ENCODE results near the gene VAMP8.
"Not testable (repeated sequence)": the region's sequence is repeated elsewhere in the genome, so short reads cannot be mapped to it uniquely, and the experiment has no call there.

Gene VAMP8

GRCh38 chr2:85600951-85601770 lies 23.8 kb downstream of the VAMP8 start:
- DNase-seq, result no peak

GRCh38 chr2:85601771-85602475 lies 24.5 kb downstream of the VAMP8 start:
- peak; percentile 47 for DNase-seq

- peak; percentile 87 for DNase-seq
Observed at GRCh38 chr2:85602476-85603234, 25.3 kb downstream of the VAMP8 start, which contains the start of gene TMEM150A. Gene TMEM150A, minus strand, starts transcription at chr2:85602698. Its CDS starts 750 bp downstream, at chr2:85601948.

GRCh38 chr2:85604133-85604444 lies 26.7 kb downstream of the VAMP8 start:
- DNase-seq, result not testable (repeated sequence)

- no peak for DNase-seq
Observed at GRCh38 chr2:85604568-85605339, 27.4 kb downstream of the VAMP8 start.

GRCh38 chr2:85605406-85606115 lies 28.2 kb downstream of the VAMP8 start:
- DNase-seq, result no peak

GRCh38 chr2:85606116-85606455 lies 28.7 kb downstream of the VAMP8 start:
- DNase-seq, result no peak

GRCh38 chr2:85607268-85608215 lies 30.2 kb downstream of the VAMP8 start:
- DNase-seq, result no peak

- DNase-seq, result no peak
Observed at GRCh38 chr2:85611217-85611704, 33.9 kb downstream of the VAMP8 start.

- DNase-seq, result peak; percentile 91
Observed at GRCh38 chr2:85611705-85612587, 34.6 kb downstream of the VAMP8 start, which contains the start of gene C2orf68. Gene C2orf68, minus strand, starts transcription at chr2:85612066. Its CDS starts 82 bp downstream, at chr2:85611984.

GRCh38 chr2:85613717-85614515 lies 36.5 kb downstream of the VAMP8 start:
- DNase-seq, result no peak

- DNase-seq, result not testable (repeated sequence)
Observed at GRCh38 chr2:85614757-85615156, 37.4 kb downstream of the VAMP8 start.

GRCh38 chr2:85615413-85615728 lies 38.0 kb downstream of the VAMP8 start:
- DNase-seq, result no peak

GRCh38 chr2:85617723-85618122 lies 40.3 kb downstream of the VAMP8 start:
- not testable (repeated sequence) for DNase-seq

GRCh38 chr2:85619617-85620016 lies 42.2 kb downstream of the VAMP8 start:
- DNase-seq, result no peak

- DNase-seq, result no peak
Observed at GRCh38 chr2:85621338-85621737, 44.0 kb downstream of the VAMP8 start.

- DNase-seq, result no peak
Observed at GRCh38 chr2:85623991-85624390, 46.6 kb downstream of the VAMP8 start.

GRCh38 chr2:85628658-85629057 lies 51.3 kb downstream of the VAMP8 start:
- DNase-seq, result no peak

- no peak for DNase-seq
Observed at GRCh38 chr2:85631316-85631715, 53.9 kb downstream of the VAMP8 start.

All from 8988T (cell line).